Measurements from ENCODE around the gene TRIM10.

TRIM10 gene

DNA sequence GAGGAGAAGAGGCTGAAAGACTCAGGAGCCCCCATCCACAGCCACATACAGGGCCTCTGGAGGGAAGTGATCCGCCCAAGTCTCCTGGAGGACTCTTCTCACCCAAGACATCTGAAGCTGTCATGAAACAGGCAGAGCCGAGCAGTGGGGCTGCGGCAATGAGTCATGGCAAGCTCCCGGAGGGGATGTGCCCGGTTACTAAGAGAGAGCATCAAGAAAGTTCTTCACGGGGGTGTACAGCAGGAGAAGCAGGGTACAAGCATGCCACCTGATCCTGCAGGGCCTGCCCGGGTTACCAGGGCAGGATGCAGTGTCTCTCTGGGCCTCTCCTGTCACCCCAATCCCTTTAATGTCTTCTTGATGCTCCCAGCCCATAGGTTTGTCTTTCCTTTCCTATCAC lies 31.1 kb upstream of the TRIM10 start:
- Mint-ChIP-seq H3K27ac (peak overlapping the region in 1 of 2 donors; percentile 73), H3K36me3 (ENCODE audit: insufficient read depth) (peaks cover 72% of the 10 kb centered on the region), H3K4me1 (ENCODE audit: low read depth in 2 of 2) (peaks cover 8 to 11% of the 10 kb centered on the region in 2 donors), H3K4me3 (no peak overlapping the region), H3K27me3 (no peaks in the 10 kb centered on the region), H3K9me3 (no peaks in the 10 kb centered on the region)
- DNase-seq: no peak
- no peak for ATAC-seq (replicated peaks)

DNA sequence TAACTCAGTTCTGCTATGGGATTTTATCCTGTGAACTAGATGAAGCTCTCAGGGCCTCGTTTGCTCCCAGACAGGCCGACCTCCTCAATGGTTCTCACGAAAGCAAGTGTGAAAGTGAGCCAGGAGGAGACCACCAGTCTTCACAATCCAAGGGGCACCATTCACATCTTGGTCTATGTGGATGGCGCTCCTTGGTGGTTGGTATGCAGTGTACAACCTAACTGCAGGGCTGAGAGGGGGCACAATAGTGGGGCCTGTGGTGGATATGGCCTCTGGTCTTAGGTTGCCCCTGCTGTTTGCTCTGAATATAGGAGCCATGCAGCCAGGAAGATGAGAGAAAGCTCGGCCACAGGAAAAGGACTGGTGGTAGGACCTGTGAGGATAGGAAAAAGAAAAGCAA lies 27.5 kb upstream of the TRIM10 start:
- Mint-ChIP-seq H3K27me3 (no peaks in the 10 kb centered on the region), H3K36me3 (ENCODE audit: insufficient read depth) (peaks cover 80% of the 10 kb centered on the region), H3K4me3 (no peak overlapping the region), H3K9me3 (no peaks in the 10 kb centered on the region), H3K27ac (peak overlapping the region; percentile 39 to 47), H3K4me1 (ENCODE audit: low read depth in 2 of 2) (peaks cover 3 to 9% of the 10 kb centered on the region in 2 donors)
- DNase-seq: no peak
- ATAC-seq (replicated peaks): no peak

- Mint-ChIP-seq H3K36me3 (ENCODE audit: insufficient read depth) (peaks cover 69% of the 10 kb centered on the region), H3K4me1 (ENCODE audit: low read depth in 2 of 2) (peaks cover 0 to 5% of the 10 kb centered on the region in 2 donors), H3K4me3 (no peak overlapping the region), H3K27me3 (peaks cover 0 to 5% of the 10 kb centered on the region in 2 donors), H3K27ac (peak overlapping the region in 1 of 2 donors; percentile 76), H3K9me3 (peaks cover 0 to 1% of the 10 kb centered on the region in 2 donors)
- DNase-seq: no peak
- ATAC-seq (replicated peaks): no peak
Measured at GRCh38 chr6:30185846-30186484, 25.0 kb upstream of the TRIM10 start.

DNA sequence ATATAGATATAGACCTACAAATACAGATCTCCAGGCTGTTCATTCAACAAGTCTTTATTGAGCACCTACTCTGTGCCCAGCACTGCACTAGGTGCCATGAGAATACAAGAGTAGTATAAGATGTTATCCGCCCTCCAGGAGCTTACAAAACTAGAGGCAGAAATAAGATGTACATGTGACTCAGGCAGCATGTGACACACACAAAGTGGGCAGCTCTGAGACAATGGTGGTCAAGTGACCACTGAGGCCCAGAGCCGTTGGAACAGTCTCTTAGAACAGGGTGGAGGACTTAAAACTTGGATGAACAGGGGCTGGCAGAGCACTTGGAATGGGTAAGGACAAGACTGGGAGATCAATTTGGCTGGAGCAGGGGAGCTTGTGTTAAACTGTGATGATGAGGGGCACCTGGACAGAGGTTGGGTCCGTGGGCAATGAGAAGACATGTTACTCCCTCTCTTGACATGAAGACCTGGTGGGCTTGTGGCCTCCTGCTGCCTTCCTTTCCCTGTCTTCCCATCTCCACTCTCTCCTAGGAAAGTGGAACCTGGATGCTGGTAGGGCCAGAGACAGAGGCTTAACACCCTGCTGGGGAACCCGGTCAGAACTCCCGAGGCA lies 23.5 kb upstream of the TRIM10 start:
- no peak for DNase-seq
- no peak for ATAC-seq (replicated peaks)
- H3K4me3 Mint-ChIP-seq: no peak overlapping the region
- H3K36me3 Mint-ChIP-seq (ENCODE audit: insufficient read depth): peaks cover 54% of the 10 kb centered on the region
- H3K4me1 Mint-ChIP-seq (ENCODE audit: low read depth in 2 of 2): peaks cover 0 to 5% of the 10 kb centered on the region in 2 donors
- peaks cover 0 to 4% of the 10 kb centered on the region in 2 donors for H3K9me3 Mint-ChIP-seq
- peaks cover 4 to 11% of the 10 kb centered on the region in 2 donors for H3K27me3 Mint-ChIP-seq
- peak overlapping the region; percentile 42 to 76 for H3K27ac Mint-ChIP-seq

GRCh38 chr6:30180145-30180544 lies 19.1 kb upstream of the TRIM10 start:
- peaks cover 46 to 55% of the 10 kb centered on the region in 2 donors for H3K27me3 Mint-ChIP-seq
- H3K27ac Mint-ChIP-seq: no peak overlapping the region
- peaks cover 14% of the 10 kb centered on the region for H3K36me3 Mint-ChIP-seq (ENCODE audit: insufficient read depth)
- peaks cover 0 to 7% of the 10 kb centered on the region in 2 donors for H3K9me3 Mint-ChIP-seq
- DNase-seq: no peak
- ATAC-seq (replicated peaks): no peak
- no peak overlapping the region for H3K4me3 Mint-ChIP-seq
- peaks cover 0 to 1% of the 10 kb centered on the region in 2 donors for H3K4me1 Mint-ChIP-seq (ENCODE audit: low read depth in 2 of 2)

DNA sequence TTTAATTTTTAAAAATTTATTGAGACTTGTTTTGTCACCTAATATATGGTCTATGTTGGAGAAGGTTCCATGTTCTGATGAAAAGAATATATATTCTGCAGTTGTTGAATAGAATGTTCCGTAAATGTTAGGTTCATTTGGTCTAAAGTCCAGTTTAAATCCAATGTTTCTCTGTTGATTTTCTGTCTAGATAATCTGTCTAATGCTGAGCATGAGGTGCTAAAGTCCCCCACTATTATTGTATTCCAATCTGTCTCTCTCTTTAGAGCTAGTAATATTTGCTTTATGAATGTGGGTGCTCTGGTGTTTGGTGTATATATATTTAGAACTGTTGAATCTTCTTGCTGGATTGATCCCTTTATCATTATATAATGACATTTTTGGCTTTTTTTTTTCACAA lies 17.8 kb upstream of the TRIM10 start:
- no peak for ATAC-seq (replicated peaks)
- Mint-ChIP-seq H3K27ac (no peak overlapping the region), H3K27me3 (peaks cover 55 to 61% of the 10 kb centered on the region in 2 donors), H3K9me3 (peaks cover 0 to 7% of the 10 kb centered on the region in 2 donors), H3K4me1 (ENCODE audit: low read depth in 2 of 2) (no peaks in the 10 kb centered on the region), H3K4me3 (no peak overlapping the region), H3K36me3 (ENCODE audit: insufficient read depth) (peaks cover 8% of the 10 kb centered on the region)
- DNase-seq: no peak

DNA sequence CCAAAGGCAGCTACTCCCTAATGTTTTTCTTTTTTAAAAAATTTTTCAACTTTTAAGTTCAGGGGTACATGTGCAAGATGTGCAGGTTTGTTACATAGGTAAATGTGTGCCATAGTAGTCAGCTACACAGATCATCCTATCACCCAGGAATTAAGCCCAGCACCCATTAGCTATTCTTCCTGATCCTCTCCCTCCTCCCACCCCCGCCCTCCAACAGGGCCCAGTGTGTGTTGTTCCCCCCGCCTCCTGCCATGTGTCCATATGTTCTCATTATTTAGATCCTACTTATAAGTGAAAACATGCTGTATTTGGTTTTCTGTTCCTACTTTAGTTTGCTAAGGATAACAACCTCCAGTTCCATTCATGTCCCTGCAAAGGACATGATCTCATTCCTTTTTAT lies 14.8 kb upstream of the TRIM10 start:
- Mint-ChIP-seq H3K36me3 (ENCODE audit: insufficient read depth) (peaks cover 2% of the 10 kb centered on the region), H3K4me3 (no peak overlapping the region), H3K27ac (no peak overlapping the region), H3K4me1 (ENCODE audit: low read depth in 2 of 2) (peaks cover 0 to 5% of the 10 kb centered on the region in 2 donors), H3K9me3 (peaks cover 0 to 6% of the 10 kb centered on the region in 2 donors), H3K27me3 (peaks cover 77 to 83% of the 10 kb centered on the region in 2 donors)
- ATAC-seq (replicated peaks) (no peak), DNase-seq (no peak)

GRCh38 chr6:30172681-30173080 lies 11.7 kb upstream of the TRIM10 start:
- no peak for ATAC-seq (replicated peaks)
- no peak overlapping the region for H3K4me3 Mint-ChIP-seq

DNA sequence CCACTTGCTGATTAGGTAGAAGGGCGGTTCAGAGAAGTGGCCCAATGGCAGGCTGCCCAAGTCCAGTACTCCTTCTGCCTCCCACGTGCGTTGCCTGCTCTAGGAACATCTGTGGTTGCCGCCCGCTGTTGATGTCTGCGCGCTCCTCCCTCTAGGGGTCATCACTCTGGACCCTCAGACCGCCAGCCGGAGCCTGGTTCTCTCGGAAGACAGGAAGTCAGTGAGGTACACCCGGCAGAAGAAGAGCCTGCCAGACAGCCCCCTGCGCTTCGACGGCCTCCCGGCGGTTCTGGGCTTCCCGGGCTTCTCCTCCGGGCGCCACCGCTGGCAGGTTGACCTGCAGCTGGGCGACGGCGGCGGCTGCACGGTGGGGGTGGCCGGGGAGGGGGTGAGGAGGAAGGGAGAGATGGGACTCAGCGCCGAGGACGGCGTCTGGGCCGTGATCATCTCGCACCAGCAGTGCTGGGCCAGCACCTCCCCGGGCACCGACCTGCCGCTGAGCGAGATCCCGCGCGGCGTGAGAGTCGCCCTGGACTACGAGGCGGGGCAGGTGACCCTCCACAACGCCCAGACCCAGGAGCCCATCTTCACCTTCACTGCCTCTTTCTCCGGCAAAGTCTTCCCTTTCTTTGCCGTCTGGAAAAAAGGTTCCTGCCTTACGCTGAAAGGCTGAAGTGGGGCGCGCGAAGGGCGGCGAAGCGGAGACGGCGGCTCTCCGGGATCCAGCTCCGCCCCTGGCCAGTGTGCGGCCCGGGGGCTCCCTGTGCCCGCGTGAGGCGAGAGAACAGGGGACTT lies 10.9 kb upstream of the TRIM10 start:
- Mint-ChIP-seq H3K4me3 (peak overlapping the region in 1 of 2 donors; percentile 46), H3K9me3 (no peaks in the 10 kb centered on the region), H3K4me1 (ENCODE audit: low read depth in 2 of 2) (peaks cover 0 to 5% of the 10 kb centered on the region in 2 donors), H3K27me3 (peaks cover 80 to 91% of the 10 kb centered on the region in 2 donors), H3K36me3 (ENCODE audit: insufficient read depth) (peaks cover 2% of the 10 kb centered on the region), H3K27ac (no peak overlapping the region)
- no peak for DNase-seq
- ATAC-seq (replicated peaks): peak; percentile 29

More at GRCh38 chr6:30172681-30173080, 11.7 kb upstream of the TRIM10 start:
- H3K27ac Mint-ChIP-seq: no peak overlapping the region
- DNase-seq: no peak
- no peaks in the 10 kb centered on the region for H3K9me3 Mint-ChIP-seq
- H3K36me3 Mint-ChIP-seq (ENCODE audit: insufficient read depth): peaks cover 2% of the 10 kb centered on the region
- H3K4me1 Mint-ChIP-seq (ENCODE audit: low read depth in 2 of 2): peaks cover 0 to 5% of the 10 kb centered on the region in 2 donors
- H3K27me3 Mint-ChIP-seq: peaks cover 85 to 91% of the 10 kb centered on the region in 2 donors

GRCh38 chr6:30169658-30170614 lies 8.9 kb upstream of the TRIM10 start:
- no peaks in the 10 kb centered on the region for H3K9me3 Mint-ChIP-seq
- DNase-seq (peak in 1 of 3 experiments; percentile 29), ATAC-seq (replicated peaks) (peak; percentile 79)
- H3K27ac Mint-ChIP-seq: no peak overlapping the region
- H3K4me3 Mint-ChIP-seq: no peak overlapping the region
- H3K4me1 Mint-ChIP-seq (ENCODE audit: low read depth in 2 of 2): peaks cover 0 to 5% of the 10 kb centered on the region in 2 donors
- peaks cover 2% of the 10 kb centered on the region for H3K36me3 Mint-ChIP-seq (ENCODE audit: insufficient read depth)
- H3K27me3 Mint-ChIP-seq: peaks cover 69 to 87% of the 10 kb centered on the region in 2 donors

- ATAC-seq (replicated peaks): no peak
- H3K4me3 Mint-ChIP-seq: no peak overlapping the region
- H3K36me3 Mint-ChIP-seq (ENCODE audit: insufficient read depth): peaks cover 2% of the 10 kb centered on the region
- peaks cover 70 to 95% of the 10 kb centered on the region in 2 donors for H3K27me3 Mint-ChIP-seq
- H3K4me1 Mint-ChIP-seq (ENCODE audit: low read depth in 2 of 2): peaks cover 0 to 5% of the 10 kb centered on the region in 2 donors
- H3K9me3 Mint-ChIP-seq: no peaks in the 10 kb centered on the region
- DNase-seq: no peak
- no peak overlapping the region for H3K27ac Mint-ChIP-seq
Measured at GRCh38 chr6:30168741-30169140, 7.7 kb upstream of the TRIM10 start.

GRCh38 chr6:30167101-30167500 lies 6.1 kb upstream of the TRIM10 start:
- DNase-seq: no peak
- Mint-ChIP-seq H3K36me3 (ENCODE audit: insufficient read depth) (no peaks in the 10 kb centered on the region), H3K27me3 (peaks cover 59 to 93% of the 10 kb centered on the region in 2 donors), H3K4me1 (ENCODE audit: low read depth in 2 of 2) (peaks cover 0 to 10% of the 10 kb centered on the region in 2 donors), H3K4me3 (no peak overlapping the region), H3K9me3 (no peaks in the 10 kb centered on the region), H3K27ac (no peak overlapping the region)
- no peak for ATAC-seq (replicated peaks)
